Fibroblast of villous mesenchyme (primary cell): ENCODE data around the gene ELAVL1. TPM values are rescaled to one million over a fixed set of nuclear protein-coding genes. Genes with fewer than 3 reads are reported as not detected.

Experiments used
- DNase-seq: peaks from one replicate; pipeline ENCODE4 v3.0.0-alpha.2; 2010; ENCODE audit warnings: low read depth
- H3K4me3 ChIP-seq: 2 replicates; pipeline ENCODE4 v1.5.1; 2011; ENCODE audit warnings: low read depth, mild to moderate bottlenecking, low read length
- CTCF ChIP-seq: IDR thresholded peaks from 2 replicates; pipeline ENCODE4 v1.5.1; 2012; ENCODE audit warnings: low read depth, mild to moderate bottlenecking, low read length; ENCODE audit not compliant: insufficient read depth
- total RNA-seq: library from RNA; depleted of rRNA; stranded (reverse); fragments of >200 nt; gene quantifications from 2 replicates; pipeline ENCODE4 v1.2.3, GENCODE V29; 2012

The ELAVL1 gene
- total RNA-seq, 1 donor = 26.8 TPM

- DNase-seq = no peak
- no peak for TF ChIP-seq CTCF
- no peak overlapping the region for H3K4me3 ChIP-seq
Observed at GRCh38 chr19:7981199-7981598, 24.2 kb downstream of the ELAVL1 start.

- H3K4me3 ChIP-seq = no peak overlapping the region
- no peak for TF ChIP-seq CTCF
- DNase-seq = no peak
Observed at GRCh38 chr19:7980635-7981121, 24.8 kb downstream of the ELAVL1 start.

GRCh38 chr19:7980168-7980567 lies 25.3 kb downstream of the ELAVL1 start:
- TF ChIP-seq CTCF = no peak
- DNase-seq = no peak
- no peak overlapping the region for H3K4me3 ChIP-seq

GRCh38 chr19:7979559-7979958 lies 25.9 kb downstream of the ELAVL1 start:
- no peak for DNase-seq
- H3K4me3 ChIP-seq = no peak overlapping the region
- TF ChIP-seq CTCF = no peak

GRCh38 chr19:7979011-7979410 lies 26.4 kb downstream of the ELAVL1 start:
- H3K4me3 ChIP-seq = no peak overlapping the region
- no peak for DNase-seq
- TF ChIP-seq CTCF = no peak

GRCh38 chr19:7978179-7978825 lies 27.1 kb downstream of the ELAVL1 start:
- TF ChIP-seq CTCF = no peak
- no peak for DNase-seq

GRCh38 chr19:7977723-7978040 lies 27.8 kb downstream of the ELAVL1 start:
- TF ChIP-seq CTCF = no peak
- no peak for DNase-seq
- H3K4me3 ChIP-seq = no peak overlapping the region

More at GRCh38 chr19:7978179-7978825, 27.1 kb downstream of the ELAVL1 start:
- H3K4me3 ChIP-seq = no peak overlapping the region
